HG03060 (cell line): ENCODE data around the gene COL8A2.

Source experiments
- ATAC-seq: cut with Tn5 transposase; IDR thresholded peaks from one replicate; pipeline ENCODE4 v1.9.1; 2021; ENCODE audit warnings: low read depth, moderate number of reproducible peaks; ENCODE audit not compliant: unreplicated experiment

The COL8A2 gene

GRCh38 chr1:36116901-36117300 lies 8.1 kb downstream of the COL8A2 start:
- no peak for ATAC-seq

- no peak for ATAC-seq
These were observed 9.1 kb downstream of the COL8A2 start for GRCh38 chr1:36115931-36116330.

DNA sequence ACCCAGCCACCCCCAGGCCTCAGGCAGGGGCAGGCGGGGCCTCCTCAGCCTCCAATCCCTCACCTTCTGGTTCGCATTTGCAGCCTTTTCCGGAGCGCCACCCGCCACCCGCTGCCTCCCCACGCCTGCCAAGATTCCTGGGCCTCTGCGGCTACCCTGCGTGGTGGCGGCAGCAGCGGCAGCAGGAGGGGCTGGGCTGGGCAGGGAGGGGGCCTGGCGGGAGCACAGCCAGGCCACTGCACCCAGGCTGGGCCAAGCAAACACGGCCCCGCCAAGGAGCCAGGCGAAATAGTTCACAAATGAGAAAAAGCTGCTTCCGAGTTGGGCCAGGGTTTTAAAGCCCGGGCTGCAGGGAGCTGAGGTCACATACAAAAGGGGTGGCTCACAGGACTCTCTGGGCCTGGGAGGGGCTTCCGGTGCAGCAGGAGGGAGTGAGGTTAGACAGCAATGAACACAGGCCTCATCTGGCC lies 9.8 kb downstream of the COL8A2 start:
- ATAC-seq: no peak

- ATAC-seq: no peak
These were observed 10.7 kb downstream of the COL8A2 start for GRCh38 chr1:36114371-36114770.

DNA sequence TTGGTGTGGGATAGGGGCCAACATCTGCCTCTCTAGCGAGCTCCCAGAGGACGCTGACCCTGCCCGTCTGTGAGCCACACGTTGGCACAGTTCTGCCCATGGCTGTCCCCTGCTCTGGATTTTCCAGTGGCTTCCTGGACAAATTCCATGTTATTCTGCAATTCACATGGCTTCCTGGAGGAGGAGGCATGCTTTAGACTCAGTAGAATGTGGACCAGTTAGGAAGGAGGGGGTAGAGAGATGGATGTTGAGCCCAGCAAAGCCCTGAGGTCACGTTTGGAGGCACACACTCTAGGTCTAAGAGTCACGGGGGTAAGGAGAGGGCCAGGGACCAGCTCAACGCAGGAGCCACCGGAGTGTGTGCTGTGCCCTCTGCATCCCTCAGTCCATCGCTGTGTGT lies 12.2 kb downstream of the COL8A2 start:
- ATAC-seq: no peak

GRCh38 chr1:36111151-36111550 lies 13.9 kb downstream of the COL8A2 start:
- ATAC-seq: no peak

DNA sequence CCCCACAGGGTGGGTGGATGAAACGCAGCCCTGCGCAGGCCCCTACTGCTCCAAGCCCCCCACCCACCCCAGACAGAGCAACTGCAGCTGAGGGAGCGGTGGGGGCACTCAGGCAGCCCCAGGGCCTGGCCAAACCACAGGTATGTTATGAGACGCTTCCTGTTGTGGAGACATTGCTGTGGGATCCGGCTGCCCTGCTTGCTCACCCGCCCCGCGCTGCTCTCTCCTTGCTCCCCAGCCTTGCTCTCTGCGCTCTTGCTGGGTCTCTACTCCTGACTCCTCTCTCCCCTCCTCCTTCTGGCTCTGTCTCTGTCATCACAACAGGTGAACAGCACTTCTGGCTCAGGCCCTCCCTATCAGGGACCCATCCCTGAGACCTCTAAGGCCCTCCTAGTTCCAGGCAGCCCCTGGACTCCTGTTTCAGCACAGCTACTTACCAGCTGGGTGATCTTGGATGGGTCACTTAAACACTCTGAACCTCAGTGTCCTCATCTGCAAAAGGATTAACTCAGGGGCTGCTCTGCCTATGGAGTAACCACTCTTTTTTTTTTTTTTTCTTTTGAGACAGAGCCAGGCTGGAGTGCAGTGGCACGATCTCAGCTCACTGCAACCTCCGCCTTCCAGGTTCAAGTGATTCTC lies 15.9 kb downstream of the COL8A2 start:
- no peak for ATAC-seq

DNA sequence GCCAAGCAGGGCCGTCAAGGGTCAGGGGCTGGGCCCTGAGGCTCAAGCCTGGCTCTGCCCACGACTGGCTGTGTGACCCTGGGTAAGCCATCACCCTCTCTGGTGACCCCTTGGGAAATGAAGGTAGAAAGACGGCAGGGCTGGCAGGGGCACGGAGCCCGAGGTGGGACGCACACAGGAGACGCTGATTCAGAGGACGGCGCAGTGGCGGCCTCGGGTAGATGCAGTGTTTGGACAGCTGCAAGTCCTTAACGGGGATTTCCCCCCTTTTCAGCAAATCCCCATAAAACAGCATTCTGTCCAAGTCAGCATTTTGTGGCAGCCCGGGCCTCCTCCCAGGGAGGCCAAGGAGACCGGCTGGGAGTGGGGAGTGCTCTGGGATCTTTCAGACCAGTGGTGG lies 16.7 kb downstream of the COL8A2 start:
- no peak for ATAC-seq

GRCh38 chr1:36107394-36107793 lies 17.6 kb downstream of the COL8A2 start:
- ATAC-seq: no peak

GRCh38 chr1:36106269-36106668 lies 18.8 kb downstream of the COL8A2 start:
- ATAC-seq: no peak

- no peak for ATAC-seq
These were observed 23.5 kb downstream of the COL8A2 start for GRCh38 chr1:36101546-36101945.

- no peak for ATAC-seq
These were observed 24.6 kb downstream of the COL8A2 start for GRCh38 chr1:36100376-36100775.

- ATAC-seq: no peak
These were observed 25.2 kb downstream of the COL8A2 start for GRCh38 chr1:36099681-36100341.

DNA sequence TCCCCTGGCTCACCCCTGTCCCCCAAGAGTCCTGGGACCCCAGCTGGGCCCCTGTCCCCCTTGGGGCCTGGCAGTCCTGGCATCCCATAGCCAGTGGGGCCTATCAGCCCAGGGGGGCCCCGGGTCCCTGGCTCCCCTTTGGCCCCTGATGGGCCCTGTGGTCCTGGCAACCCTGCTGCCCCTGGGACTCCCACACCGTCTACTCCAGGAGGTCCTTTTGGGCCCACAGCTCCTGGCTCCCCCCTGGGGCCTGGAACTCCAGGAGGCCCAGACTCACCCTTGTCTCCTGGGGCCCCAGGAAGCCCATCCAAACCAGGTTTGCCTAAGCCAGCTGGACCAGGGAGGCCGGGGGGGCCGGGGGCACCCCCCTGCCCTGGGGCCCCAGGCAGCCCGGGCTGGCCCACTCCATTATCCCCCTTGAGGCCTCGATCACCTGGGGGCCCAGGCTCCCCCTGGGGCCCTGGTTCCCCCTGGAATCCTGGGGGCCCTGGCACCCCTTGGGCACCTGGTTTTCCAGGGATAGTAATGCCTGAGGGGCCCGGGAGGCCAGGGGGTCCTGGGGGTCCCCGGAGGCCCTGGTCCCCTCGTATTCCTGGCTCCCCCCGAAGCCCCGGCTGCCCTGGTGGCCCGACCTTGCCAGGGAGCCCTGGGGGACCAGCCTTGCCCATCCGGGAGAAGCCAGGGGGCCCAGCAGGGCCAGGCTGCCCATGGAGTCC lies 26.2 kb downstream of the COL8A2 start:
- ATAC-seq: no peak

DNA sequence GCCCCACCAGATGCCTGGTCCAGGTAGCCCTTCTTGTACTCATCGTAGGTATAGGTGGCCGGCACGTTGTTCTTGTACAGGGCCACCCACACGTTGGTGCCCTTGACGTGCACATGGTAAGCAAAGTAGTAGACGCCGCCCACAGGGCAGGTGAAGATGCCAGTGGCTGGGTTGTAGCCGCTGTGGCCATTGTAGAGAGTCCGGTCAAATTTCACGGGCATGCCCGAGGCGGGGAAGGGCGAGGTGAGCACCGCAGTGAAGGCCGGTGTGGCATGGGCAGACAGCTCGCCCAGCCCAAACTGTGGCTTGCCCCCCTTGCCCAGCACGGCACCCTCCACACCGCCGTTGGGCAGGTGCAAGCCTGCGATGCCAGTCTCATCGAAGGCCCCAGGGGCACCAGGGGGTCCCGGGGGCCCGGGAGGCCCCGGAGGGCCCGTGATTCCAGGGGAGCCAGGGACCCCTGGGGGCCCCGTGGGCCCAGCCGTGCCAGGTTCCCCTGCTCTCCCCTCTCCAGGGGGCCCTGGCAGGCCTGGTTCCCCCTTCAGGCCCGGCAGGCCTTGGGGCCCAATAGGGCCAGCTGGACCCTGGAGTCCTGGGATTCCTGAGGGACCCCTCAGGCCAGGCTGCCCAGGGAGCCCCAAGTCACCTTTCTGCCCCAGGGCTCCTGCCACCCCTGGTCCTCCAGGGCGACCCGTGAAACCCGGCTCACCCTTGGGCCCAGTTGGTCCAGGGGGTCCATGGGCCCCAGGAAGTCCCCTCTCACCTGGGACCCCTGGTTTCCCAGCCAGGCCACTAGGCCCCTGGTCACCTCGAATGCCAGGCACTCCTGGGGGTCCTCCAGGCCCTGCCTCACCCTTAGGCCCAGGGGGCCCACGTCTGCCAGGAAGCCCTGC lies 27.1 kb downstream of the COL8A2 start:
- ATAC-seq: no peak

DNA sequence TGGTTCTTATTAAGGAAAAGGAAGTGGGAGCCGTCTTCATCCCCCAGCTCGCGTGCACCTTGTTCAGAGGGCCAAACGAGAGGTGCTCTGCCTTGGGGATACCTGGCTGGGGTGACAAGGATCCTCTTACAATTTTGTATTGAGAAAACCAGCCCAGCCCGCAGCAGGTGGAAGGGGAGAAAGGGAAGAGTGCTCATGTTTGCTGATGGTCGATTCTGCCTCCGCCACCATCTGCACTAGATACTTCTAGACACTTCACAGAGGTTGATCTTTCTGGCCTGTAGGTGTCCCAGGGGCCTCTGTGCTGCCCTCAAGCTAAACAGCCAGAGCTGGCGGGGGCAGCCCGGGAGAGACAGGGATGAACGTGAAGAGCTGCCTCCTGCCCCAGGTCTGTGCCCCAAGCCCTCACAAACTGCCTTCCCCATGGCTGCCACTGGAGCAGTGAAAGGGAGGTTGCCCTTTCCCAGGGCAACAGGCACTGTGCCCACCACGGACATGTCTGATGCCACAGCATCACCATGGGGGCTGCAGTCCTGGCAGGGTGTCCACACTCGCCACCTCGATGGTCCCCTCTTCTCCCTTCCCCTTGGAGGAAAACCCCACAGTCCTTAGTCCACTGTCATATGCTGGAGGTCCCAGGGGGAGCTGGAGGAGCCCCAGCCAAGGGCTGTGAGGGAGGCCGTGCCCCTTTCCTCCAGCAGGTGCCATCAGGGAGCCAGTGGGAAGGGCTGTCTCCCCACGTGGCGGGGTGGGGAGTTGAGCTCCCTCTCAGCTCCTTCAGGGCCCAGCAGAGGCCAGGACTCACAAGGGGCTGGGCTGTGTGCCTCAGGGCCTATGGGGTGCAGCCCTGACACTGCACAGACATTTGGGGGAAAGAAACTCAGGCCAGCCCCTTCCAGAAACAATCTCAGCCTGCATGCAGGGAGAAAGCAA lies 28.3 kb downstream of the COL8A2 start:
- ATAC-seq: no peak

DNA sequence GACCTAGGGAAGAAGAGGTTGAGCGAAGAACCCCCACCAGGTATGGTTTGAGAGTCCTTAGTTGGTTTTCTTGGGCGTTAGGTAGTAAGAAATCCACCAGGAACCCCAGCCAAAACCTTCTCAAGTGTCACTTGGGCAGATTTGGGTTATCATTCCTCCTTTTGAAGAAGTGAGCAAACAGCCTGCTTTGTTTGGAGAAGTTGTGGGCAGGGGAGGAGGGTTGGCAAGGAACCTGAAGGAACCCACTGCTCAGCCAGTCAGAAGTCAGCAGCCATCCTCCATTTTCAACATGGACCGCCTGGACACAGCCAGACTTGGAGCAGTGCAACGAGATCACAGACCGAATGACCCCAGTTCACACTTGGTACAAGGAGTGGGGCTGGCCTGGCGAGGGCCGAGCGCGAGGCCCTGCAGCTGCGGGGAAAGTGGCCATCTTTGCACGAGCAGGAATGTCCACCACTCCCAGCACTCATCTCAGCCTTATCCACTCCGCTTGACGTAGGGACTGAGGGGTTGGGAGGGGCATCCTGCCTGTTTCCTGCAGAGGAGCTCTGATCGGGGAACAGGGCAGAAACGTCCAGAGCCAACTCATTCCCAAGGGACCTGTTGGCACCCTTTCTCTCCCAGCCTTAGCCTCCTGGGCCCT lies 29.1 kb downstream of the COL8A2 start:
- ATAC-seq: no peak

DNA sequence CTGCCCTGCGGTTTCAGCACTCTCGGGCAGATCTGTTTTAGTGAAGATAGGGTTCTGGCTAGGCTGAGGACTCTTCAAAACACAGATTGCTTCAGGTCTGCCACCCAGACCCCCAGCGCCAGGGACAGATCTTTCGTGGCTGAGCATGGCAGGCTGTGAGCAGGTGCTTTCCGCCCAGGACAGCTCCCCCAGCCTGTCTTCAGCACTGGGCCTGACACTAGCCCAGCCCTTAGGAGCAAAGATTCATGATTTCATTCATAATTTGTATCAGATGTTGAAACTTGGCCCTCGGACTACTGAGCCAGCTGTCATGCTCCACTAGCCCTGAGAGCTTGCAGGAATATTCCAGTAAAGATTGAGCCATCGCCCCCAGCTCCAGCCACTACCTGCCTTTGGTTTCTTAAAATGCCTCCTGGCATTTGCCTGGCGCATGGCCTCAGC lies 30.4 kb downstream of the COL8A2 start:
- ATAC-seq: no peak

DNA sequence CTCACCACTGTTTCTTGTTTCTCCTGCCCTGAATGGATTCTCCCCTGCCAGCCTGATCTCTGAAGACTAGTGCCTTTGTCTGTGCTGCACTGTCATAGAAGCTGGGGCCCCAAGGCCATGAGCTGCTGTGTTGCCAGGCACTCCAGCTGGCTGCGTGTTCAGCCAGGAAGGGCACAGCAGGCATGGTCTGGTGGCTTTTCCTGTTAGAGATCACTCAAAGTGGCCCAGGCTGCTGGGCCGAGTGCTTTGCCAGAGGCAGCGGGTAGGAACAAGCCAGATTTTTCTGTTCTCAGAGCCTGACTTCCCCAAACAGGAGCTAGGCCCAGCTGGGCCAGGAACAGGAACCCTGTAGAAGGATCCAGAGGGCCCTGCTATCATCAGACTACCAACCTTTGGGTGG lies 31.1 kb downstream of the COL8A2 start:
- no peak for ATAC-seq
